Neural cell (in vitro differentiated cells): ENCODE data around the gene SSR4. TPM values are rescaled to one million over a fixed set of nuclear protein-coding genes. Genes with fewer than 3 reads are reported as not detected.

Experiments
- H2AFZ ChIP-seq: fragments of 200-600, 300-800 bp; sonication (generic), shearing (Covaris generic); 2 replicates; pipeline ENCODE4 v1.6.0; 2014; ENCODE audit warnings: low read depth, mild to moderate bottlenecking, antibody characterized with exemption, low read length, moderate library complexity
- H3F3A ChIP-seq: fragments of 200-600 bp; shearing (Covaris generic); 2 replicates; pipeline ENCODE4 v1.6.1; 2016; ENCODE audit warnings: mild to moderate bottlenecking, moderate library complexity, mixed read lengths, antibody characterized with exemption, low read length; ENCODE audit not compliant: insufficient read depth, poor library complexity, severe bottlenecking
- H3K27ac ChIP-seq: fragments of 200-600, 300-800 bp; sonication (generic), shearing (Covaris generic); 2 replicates; pipeline ENCODE4 v1.5.1; 2014; ENCODE audit warnings: mild to moderate bottlenecking, low read length, moderate library complexity
- H3K27me3 ChIP-seq: fragments of 300-800, 200-600 bp; sonication (generic), shearing (Covaris generic); 2 replicates; pipeline ENCODE4 v1.6.0; 2014; ENCODE audit warnings: mild to moderate bottlenecking, low read depth, low read length, moderate library complexity; ENCODE audit not compliant: insufficient read depth
- H3K36me3 ChIP-seq: fragments of 300-800, 200-600 bp; sonication (generic), shearing (Covaris generic); 2 replicates; pipeline ENCODE4 v1.5.1; 2014; ENCODE audit warnings: mild to moderate bottlenecking, antibody characterized with exemption, low read length, moderate library complexity; ENCODE audit not compliant: insufficient read depth
- H3K4me2 ChIP-seq: fragments of 300-800, 200-600 bp; sonication (generic), shearing (Covaris generic); 2 replicates; pipeline ENCODE4 v1.6.0; 2014; ENCODE audit warnings: mild to moderate bottlenecking, low read length
- H3K4me3 ChIP-seq: fragments of 300-800, 200-600 bp; sonication (generic), shearing (Covaris generic); 2 replicates; pipeline ENCODE4 v1.5.1; 2014; ENCODE audit warnings: mild to moderate bottlenecking, low read length, moderate library complexity
- H3K79me2 ChIP-seq: fragments of 200-600 bp; shearing (Covaris generic); replicated peaks from 2 replicates; pipeline ENCODE4 v1.6.0; 2014; ENCODE audit warnings: mild to moderate bottlenecking, low read length, moderate library complexity; ENCODE audit not compliant: insufficient read depth
- H3K9ac ChIP-seq: fragments of 300-800, 200-600 bp; sonication (generic), shearing (Covaris generic); 2 replicates; pipeline ENCODE4 v1.6.1; 2016; ENCODE audit warnings: mild to moderate bottlenecking, low read length, mixed read lengths
- H3K9me2 ChIP-seq: fragments of 200-600 bp; shearing (Covaris generic); 2 replicates; pipeline ENCODE4 v1.6.1; 2016; ENCODE audit warnings: mild to moderate bottlenecking, low read length, mixed read lengths; ENCODE audit not compliant: insufficient read depth
- H3K9me3 ChIP-seq: fragments of 200-600, 300-800 bp; sonication (generic), shearing (Covaris generic); 2 replicates; pipeline ENCODE4 v1.6.1; 2016; ENCODE audit warnings: mild to moderate bottlenecking, mixed run types, low read length, moderate library complexity, mixed read lengths
- H4K20me1 ChIP-seq: fragments of 200-600 bp; shearing (Covaris generic); 2 replicates; pipeline ENCODE4 v1.6.1; 2016; ENCODE audit warnings: mild to moderate bottlenecking, mixed run types; ENCODE audit not compliant: insufficient read depth
- EP300 ChIP-seq: fragments of 450-650 bp; conservative IDR thresholded peaks from 2 replicates; pipeline ENCODE4 v1.6.1; 2014; ENCODE audit warnings: antibody characterized with exemption, mild to moderate bottlenecking, moderate library complexity; ENCODE audit not compliant: poor library complexity, severe bottlenecking
- EZH2 ChIP-seq: fragments of 200-600, 300-800 bp; shearing (Covaris generic), sonication (generic); IDR thresholded peaks from 2 replicates; pipeline ENCODE4 v1.6.1; 2014; ENCODE audit warnings: antibody characterized with exemption, low read length, borderline replicate concordance, mild to moderate bottlenecking; ENCODE audit not compliant: insufficient read depth, poor library complexity, severe bottlenecking
- MXI1 ChIP-seq: fragments of 450-650 bp; conservative IDR thresholded peaks from 2 replicates; pipeline ENCODE4 v1.6.1; 2014; ENCODE audit warnings: antibody characterized with exemption, mild to moderate bottlenecking; ENCODE audit not compliant: poor library complexity, severe bottlenecking
- POLR2AphosphoS5 ChIP-seq: IDR thresholded peaks from 2 replicates; pipeline ENCODE4 v1.6.1; 2012
- RAD21 ChIP-seq: fragments of 450-650 bp; conservative IDR thresholded peaks from 2 replicates; pipeline ENCODE4 v1.6.1; 2014; ENCODE audit warnings: antibody characterized with exemption, mild to moderate bottlenecking, moderate library complexity
- SMC3 ChIP-seq: fragments of 450-650 bp; conservative IDR thresholded peaks from 2 replicates; pipeline ENCODE4 v1.6.1; 2014; ENCODE audit warnings: antibody characterized with exemption, mild to moderate bottlenecking, moderate library complexity; ENCODE audit not compliant: poor library complexity
- TAF1 ChIP-seq: IDR thresholded peaks from 2 replicates; pipeline ENCODE4 v1.6.1; 2012; ENCODE audit warnings: low read depth
- polyA plus RNA-seq: library from polyadenylated mRNA; depleted of rRNA; stranded (reverse); fragments of >200 nt; gene quantifications from 2 replicates; pipeline ENCODE4 v1.2.3, GENCODE V29; 2014
- TF ChIP-seq, protein P1 (sequence below): fragments of 450-650 bp; IDR thresholded peaks from 2 replicates; pipeline ENCODE4 v1.5.1; 2014; ENCODE audit warnings: antibody characterized with exemption, mild to moderate bottlenecking, moderate library complexity; ENCODE audit not compliant: poor library complexity, severe bottlenecking
- TF ChIP-seq, protein P2 (sequence below): IDR thresholded peaks from 2 replicates; pipeline ENCODE4 v1.6.1; 2012; ENCODE audit warnings: borderline replicate concordance

The SSR4 gene
- polyA plus RNA-seq, 1 donor from 2014 or later: 186 TPM

DNA sequence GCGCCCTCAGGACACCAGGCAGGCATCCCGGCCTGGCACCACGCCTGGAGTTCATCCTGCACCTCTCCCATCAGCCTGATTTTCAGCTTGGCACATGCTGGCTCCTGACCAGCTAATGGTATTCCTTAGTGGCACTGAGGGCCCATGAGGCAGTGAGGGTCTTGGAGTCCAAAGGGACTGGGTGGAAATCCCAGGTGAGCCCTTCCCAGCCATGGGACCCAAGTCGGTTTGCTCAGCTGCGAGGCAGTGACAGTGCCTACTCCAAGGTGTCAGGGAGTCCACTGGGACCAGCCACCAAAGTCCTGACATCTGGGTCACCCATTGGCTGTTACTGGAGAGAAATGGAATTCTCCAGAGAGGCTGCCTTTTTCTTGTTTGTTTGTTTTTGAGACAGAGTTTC is 4.9 kb downstream of the SSR4 start:
- Histone ChIP-seq H3K27me3 (no peaks in the 10 kb centered on the region), H3K36me3 (no peaks in the 10 kb centered on the region)

DNA sequence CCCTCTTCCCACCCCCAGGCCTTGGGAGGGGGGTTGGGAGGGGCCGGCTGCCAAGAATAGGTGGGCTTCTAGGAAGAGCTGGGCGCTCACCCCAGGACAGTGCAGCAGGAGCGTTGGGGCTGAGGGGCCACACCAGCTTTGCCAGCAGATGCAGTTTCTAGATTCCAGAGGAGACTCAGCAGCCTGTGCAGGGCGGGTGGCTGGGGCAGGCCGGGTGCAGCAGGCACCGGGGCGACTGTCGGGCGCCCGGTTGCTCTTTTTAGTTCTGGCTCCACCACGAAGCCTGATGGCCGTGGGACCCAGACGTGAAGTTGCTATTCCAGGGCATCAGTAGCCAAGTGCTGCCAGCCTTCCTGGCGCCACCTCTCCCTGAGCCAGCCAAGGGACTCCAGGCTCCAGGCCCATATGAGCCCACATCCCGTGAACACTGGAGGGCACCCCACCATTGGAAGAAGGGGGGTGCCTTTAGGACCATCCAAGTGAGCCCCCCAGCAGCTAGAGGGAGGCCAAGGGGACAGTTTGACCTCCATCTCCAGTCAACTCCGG is 5.8 kb downstream of the SSR4 start:
- no peaks in the 10 kb centered on the region for H3F3A ChIP-seq
- no peaks in the 10 kb centered on the region for H3K36me3 ChIP-seq
- H2AFZ ChIP-seq: no peak overlapping the region
- H3K9me2 ChIP-seq: no peaks in the 10 kb centered on the region
- H3K4me3 ChIP-seq: no peak overlapping the region
- H3K79me2 ChIP-seq: peaks cover 18% of the 10 kb centered on the region
- H3K27ac ChIP-seq: no peak overlapping the region
- H3K9me3 ChIP-seq: no peaks in the 10 kb centered on the region
- no peaks in the 10 kb centered on the region for H3K27me3 ChIP-seq
- no peak overlapping the region for H3K9ac ChIP-seq
- H4K20me1 ChIP-seq: no peaks in the 10 kb centered on the region
- no peak overlapping the region for H3K4me2 ChIP-seq
- TF ChIP-seq EP300 (no peak), SMC3 (no peak), MXI1 (no peak), EZH2 (no peak), TAF1 (no peak), RAD21 (no peak), POLR2AphosphoS5 (no peak)
- TF ChIP-seq, protein P1, sequence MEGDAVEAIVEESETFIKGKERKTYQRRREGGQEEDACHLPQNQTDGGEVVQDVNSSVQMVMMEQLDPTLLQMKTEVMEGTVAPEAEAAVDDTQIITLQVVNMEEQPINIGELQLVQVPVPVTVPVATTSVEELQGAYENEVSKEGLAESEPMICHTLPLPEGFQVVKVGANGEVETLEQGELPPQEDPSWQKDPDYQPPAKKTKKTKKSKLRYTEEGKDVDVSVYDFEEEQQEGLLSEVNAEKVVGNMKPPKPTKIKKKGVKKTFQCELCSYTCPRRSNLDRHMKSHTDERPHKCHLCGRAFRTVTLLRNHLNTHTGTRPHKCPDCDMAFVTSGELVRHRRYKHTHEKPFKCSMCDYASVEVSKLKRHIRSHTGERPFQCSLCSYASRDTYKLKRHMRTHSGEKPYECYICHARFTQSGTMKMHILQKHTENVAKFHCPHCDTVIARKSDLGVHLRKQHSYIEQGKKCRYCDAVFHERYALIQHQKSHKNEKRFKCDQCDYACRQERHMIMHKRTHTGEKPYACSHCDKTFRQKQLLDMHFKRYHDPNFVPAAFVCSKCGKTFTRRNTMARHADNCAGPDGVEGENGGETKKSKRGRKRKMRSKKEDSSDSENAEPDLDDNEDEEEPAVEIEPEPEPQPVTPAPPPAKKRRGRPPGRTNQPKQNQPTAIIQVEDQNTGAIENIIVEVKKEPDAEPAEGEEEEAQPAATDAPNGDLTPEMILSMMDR: no peak
- TF ChIP-seq, protein P2, sequence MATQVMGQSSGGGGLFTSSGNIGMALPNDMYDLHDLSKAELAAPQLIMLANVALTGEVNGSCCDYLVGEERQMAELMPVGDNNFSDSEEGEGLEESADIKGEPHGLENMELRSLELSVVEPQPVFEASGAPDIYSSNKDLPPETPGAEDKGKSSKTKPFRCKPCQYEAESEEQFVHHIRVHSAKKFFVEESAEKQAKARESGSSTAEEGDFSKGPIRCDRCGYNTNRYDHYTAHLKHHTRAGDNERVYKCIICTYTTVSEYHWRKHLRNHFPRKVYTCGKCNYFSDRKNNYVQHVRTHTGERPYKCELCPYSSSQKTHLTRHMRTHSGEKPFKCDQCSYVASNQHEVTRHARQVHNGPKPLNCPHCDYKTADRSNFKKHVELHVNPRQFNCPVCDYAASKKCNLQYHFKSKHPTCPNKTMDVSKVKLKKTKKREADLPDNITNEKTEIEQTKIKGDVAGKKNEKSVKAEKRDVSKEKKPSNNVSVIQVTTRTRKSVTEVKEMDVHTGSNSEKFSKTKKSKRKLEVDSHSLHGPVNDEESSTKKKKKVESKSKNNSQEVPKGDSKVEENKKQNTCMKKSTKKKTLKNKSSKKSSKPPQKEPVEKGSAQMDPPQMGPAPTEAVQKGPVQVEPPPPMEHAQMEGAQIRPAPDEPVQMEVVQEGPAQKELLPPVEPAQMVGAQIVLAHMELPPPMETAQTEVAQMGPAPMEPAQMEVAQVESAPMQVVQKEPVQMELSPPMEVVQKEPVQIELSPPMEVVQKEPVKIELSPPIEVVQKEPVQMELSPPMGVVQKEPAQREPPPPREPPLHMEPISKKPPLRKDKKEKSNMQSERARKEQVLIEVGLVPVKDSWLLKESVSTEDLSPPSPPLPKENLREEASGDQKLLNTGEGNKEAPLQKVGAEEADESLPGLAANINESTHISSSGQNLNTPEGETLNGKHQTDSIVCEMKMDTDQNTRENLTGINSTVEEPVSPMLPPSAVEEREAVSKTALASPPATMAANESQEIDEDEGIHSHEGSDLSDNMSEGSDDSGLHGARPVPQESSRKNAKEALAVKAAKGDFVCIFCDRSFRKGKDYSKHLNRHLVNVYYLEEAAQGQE: no peak

More for the DNA sequence above, 4.9 kb downstream of the SSR4 start:
- no peaks in the 10 kb centered on the region for H4K20me1 ChIP-seq
- H3K9me3 ChIP-seq: no peaks in the 10 kb centered on the region
- H3K27ac ChIP-seq: no peak overlapping the region
- H3K4me2 ChIP-seq: no peak overlapping the region
- H3K9me2 ChIP-seq: no peaks in the 10 kb centered on the region
- TF ChIP-seq MXI1 (no peak), POLR2AphosphoS5 (no peak), TAF1 (no peak), EP300 (no peak), EZH2 (no peak), RAD21 (no peak), SMC3 (no peak)
- TF ChIP-seq, protein P2: no peak
- TF ChIP-seq, protein P1: no peak
- H3F3A ChIP-seq: no peaks in the 10 kb centered on the region
- no peak overlapping the region for H3K9ac ChIP-seq
- peaks cover 21% of the 10 kb centered on the region for H3K79me2 ChIP-seq
- no peak overlapping the region for H2AFZ ChIP-seq
- no peak overlapping the region for H3K4me3 ChIP-seq
